ENCODE results near the gene TEP1. TPM values are rescaled to one million over a fixed set of nuclear protein-coding genes. Genes with fewer than 3 reads are reported as not detected.
"Not testable (repeated sequence)": the region's sequence is repeated elsewhere in the genome, so short reads cannot be mapped to it uniquely, and the experiment has no call there.

Gene TEP1
- total RNA-seq, 1 donor from 2014 or later: 22.8 TPM

DNA sequence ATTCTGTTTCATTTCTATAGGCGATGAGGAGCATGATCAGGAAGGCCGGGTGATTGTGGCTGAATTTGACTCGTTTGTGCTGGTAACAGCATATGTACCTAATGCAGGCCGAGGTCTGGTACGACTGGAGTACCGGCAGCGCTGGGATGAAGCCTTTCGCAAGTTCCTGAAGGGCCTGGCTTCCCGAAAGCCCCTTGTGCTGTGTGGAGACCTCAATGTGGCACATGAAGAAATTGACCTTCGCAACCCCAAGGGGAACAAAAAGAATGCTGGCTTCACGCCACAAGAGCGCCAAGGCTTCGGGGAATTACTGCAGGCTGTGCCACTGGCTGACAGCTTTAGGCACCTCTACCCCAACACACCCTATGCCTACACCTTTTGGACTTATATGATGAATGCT lies 43.7 kb upstream of the TEP1 start:
- H3K27ac Mint-ChIP-seq (ENCODE audit: unreplicated experiment): no peak overlapping the region
- H3K36me3 Mint-ChIP-seq (ENCODE audit: low read depth): peaks cover 17% of the 10 kb centered on the region
- H3K9me3 Mint-ChIP-seq (ENCODE audit: low read depth): no peaks in the 10 kb centered on the region
- TF ChIP-seq, protein P1, sequence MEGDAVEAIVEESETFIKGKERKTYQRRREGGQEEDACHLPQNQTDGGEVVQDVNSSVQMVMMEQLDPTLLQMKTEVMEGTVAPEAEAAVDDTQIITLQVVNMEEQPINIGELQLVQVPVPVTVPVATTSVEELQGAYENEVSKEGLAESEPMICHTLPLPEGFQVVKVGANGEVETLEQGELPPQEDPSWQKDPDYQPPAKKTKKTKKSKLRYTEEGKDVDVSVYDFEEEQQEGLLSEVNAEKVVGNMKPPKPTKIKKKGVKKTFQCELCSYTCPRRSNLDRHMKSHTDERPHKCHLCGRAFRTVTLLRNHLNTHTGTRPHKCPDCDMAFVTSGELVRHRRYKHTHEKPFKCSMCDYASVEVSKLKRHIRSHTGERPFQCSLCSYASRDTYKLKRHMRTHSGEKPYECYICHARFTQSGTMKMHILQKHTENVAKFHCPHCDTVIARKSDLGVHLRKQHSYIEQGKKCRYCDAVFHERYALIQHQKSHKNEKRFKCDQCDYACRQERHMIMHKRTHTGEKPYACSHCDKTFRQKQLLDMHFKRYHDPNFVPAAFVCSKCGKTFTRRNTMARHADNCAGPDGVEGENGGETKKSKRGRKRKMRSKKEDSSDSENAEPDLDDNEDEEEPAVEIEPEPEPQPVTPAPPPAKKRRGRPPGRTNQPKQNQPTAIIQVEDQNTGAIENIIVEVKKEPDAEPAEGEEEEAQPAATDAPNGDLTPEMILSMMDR (IDR thresholded peaks at IDR 0.05): no peak
- H3K4me1 Mint-ChIP-seq (ENCODE audit: low read depth): peaks cover 28% of the 10 kb centered on the region
- no peak for DNase-seq (ENCODE audit: low spot score)
- H3K27me3 Mint-ChIP-seq (ENCODE audit: low read depth): no peaks in the 10 kb centered on the region
- no peak overlapping the region for H3K4me3 Mint-ChIP-seq (ENCODE audit: unreplicated experiment)

DNA sequence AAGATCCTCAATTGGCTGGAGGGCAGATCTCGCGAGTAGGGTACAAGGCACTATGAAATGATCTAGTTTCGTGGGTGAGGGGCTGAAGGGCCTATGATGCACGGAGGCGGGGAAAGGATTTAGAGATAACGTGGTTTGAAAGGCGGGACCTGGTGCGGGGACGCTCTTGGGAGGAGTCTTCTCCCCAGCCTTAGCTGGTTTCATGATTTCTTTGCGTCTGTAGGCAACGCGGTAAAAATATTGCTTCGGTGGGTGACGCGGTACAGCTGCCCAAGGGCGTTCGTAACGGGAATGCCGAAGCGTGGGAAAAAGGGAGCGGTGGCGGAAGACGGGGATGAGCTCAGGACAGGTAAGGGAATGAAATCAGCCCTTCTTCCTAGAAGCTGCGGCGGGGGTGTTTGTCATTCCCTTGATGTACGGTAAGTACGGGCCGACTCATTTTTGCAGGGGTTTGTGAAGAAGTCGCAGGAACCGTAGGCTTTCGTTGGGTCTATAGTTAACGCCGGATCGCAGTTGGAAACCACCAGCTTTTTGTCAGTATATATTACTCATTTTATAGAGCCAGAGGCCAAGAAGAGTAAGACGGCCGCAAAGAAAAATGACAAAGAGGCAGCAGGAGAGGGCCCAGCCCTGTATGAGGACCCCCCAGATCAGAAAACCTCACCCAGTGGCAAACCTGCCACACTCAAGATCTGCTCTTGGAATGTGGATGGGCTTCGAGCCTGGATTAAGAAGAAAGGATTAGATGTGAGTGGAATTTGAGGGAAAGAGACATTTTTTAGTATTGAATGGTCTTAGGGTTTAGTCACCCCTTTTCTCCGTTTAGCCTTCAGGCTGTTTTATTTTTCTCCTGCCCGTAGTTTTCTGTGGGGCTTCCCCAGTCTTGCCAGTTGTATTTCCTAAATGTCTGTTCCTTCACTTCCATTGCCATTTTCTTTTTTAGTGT lies 42.3 kb upstream of the TEP1 start:
- Mint-ChIP-seq H3K36me3 (ENCODE audit: low read depth) (peaks cover 21% of the 10 kb centered on the region), H3K27ac (ENCODE audit: unreplicated experiment) (no peak overlapping the region), H3K9me3 (ENCODE audit: low read depth) (no peaks in the 10 kb centered on the region), H3K4me3 (ENCODE audit: unreplicated experiment) (no peak overlapping the region), H3K4me1 (ENCODE audit: low read depth) (peaks cover 23% of the 10 kb centered on the region), H3K27me3 (ENCODE audit: low read depth) (no peaks in the 10 kb centered on the region)
- TF ChIP-seq, protein P1 (IDR thresholded peaks at IDR 0.05): no peak
- DNase-seq (ENCODE audit: low spot score): no peak

DNA sequence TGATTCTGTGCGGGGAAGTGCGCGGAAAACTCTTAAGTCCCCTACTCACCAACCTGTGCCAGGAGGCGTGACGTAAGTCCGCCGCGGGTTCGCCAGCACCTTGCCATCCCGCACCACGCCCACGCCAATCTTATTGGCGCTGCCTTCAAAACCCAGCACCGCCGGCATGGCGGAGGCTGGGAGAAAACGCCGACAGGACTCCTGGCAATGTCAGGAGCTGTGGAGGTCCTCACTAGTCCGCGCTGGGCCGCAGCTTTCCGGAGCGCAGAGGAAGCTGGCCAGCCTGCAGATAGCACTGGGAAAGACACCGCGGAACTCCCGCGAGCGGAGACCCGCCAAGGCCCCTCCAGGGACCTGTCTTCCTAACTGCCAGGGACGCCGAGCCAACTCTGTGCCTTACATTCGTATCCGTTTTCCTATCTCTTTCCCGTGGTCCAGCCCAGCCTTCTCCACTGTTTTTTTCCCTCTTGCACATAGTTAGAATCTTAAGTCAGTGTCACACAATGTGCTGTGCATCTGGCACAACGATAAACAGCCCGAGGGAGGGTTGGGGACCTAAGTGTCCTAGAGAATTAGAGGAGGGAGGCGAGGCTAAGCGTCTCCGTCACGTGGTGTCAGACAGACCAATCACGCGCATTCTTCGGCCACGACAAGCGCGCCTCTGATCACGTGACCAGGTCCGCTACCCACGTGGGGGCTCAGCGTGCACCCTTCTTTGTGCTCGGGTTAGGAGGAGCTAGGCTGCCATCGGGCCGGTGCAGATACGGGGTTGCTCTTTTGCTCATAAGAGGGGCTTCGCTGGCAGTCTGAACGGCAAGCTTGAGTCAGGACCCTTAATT lies 41.4 kb upstream of the TEP1 start, which contains the start of the genes APEX1 and OSGEP:
APEX1 (plus strand) TSS at position 711 of the 839 bp plus-strand sequence. CDS start 420 bp downstream, outside the sequence.
OSGEP (minus strand) TSS at position 297 of the 839 bp plus-strand sequence; CDS start at position 168, 129 bp downstream.
- H3K27ac Mint-ChIP-seq (ENCODE audit: unreplicated experiment): no peak within 1 kb of the TSS
- no peaks in the 10 kb centered on the region for H3K27me3 Mint-ChIP-seq (ENCODE audit: low read depth)
- TF ChIP-seq, protein P1 (IDR thresholded peaks at IDR 0.05): peak; percentile 6
- no peak within 1 kb of the TSS for H3K4me3 Mint-ChIP-seq (ENCODE audit: unreplicated experiment)
- peaks cover 22% of the 10 kb centered on the region for H3K36me3 Mint-ChIP-seq (ENCODE audit: low read depth)
- no peaks in the 10 kb centered on the region for H3K9me3 Mint-ChIP-seq (ENCODE audit: low read depth)
- peaks cover 14% of the 10 kb centered on the region for H3K4me1 Mint-ChIP-seq (ENCODE audit: low read depth)
- peak; percentile 99 for DNase-seq (ENCODE audit: low spot score)

DNA sequence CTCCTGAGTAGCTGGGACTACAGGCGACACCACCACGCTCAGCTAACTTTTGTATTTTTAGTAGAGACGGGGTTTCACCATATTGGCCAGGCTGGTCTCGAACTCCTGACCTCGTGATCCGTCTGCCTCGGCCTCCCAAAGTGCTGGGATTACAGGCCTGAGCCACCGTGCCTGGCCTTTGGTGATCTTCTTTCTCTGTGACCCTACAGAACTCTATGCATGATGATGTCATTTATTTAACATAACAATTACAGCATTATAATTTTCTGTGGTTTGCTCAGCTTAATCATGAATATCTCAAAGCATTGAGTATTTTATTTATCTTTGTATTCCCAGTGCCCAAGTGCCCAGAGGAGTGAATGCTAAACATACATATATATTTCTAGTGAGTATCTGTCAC lies 39.5 kb upstream of the TEP1 start:
- H3K4me1 Mint-ChIP-seq (ENCODE audit: low read depth); DNase-seq (ENCODE audit: low spot score); H3K27me3 Mint-ChIP-seq (ENCODE audit: low read depth); H3K9me3 Mint-ChIP-seq (ENCODE audit: low read depth); H3K4me3 Mint-ChIP-seq (ENCODE audit: unreplicated experiment); H3K27ac Mint-ChIP-seq (ENCODE audit: unreplicated experiment): not testable (repeated sequence)
- H3K36me3 Mint-ChIP-seq (ENCODE audit: low read depth): peaks cover 33% of the 10 kb centered on the region

DNA sequence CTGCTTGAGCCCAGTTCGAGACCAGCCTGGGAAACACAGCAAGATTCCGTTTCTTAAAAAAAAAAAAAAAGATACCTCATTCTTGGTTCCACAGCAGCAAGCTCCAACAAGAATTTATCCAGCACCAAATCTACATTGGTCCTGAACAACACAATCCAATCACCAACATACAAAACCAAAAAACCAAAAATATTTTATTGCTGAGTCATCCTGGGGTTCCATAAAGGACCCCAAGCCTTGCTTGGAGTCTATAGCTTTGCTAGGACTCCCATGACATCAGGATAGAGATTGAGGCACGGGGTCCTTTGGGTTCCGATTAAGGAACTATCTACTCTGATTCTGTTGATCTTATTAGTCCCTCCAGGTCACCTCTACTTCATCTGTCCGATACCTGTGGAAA lies 33.6 kb upstream of the TEP1 start:
- Mint-ChIP-seq H3K9me3 (ENCODE audit: low read depth) (no peaks in the 10 kb centered on the region), H3K27me3 (ENCODE audit: low read depth) (no peaks in the 10 kb centered on the region), H3K4me3 (ENCODE audit: unreplicated experiment) (no peak overlapping the region), H3K36me3 (ENCODE audit: low read depth) (peaks cover 30% of the 10 kb centered on the region), H3K4me1 (ENCODE audit: low read depth) (no peaks in the 10 kb centered on the region), H3K27ac (ENCODE audit: unreplicated experiment) (no peak overlapping the region)
- DNase-seq (ENCODE audit: low spot score): no peak
- TF ChIP-seq, protein P1 (IDR thresholded peaks at IDR 0.05): no peak

DNA sequence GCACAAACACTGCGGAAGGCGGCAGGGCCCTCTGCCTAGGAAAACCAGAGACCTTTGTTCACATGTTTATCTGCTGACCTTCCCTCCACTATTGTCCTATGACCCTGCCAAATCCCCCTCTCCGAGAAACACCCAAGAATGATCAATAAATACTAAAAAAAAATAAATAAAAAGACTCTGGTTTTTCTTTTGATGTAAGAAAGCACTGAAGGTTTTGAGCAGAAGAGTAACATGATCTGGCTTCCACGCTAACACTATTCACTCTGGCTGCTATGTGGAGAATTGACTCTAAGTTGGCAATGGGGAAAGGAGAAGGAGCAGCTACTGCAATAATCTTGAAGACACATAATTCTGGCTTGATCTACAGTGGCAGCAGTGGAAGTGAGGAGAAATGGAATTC lies 30.3 kb upstream of the TEP1 start:
- not testable (repeated sequence) for H3K4me3 Mint-ChIP-seq (ENCODE audit: unreplicated experiment); H3K9me3 Mint-ChIP-seq (ENCODE audit: low read depth)
- H3K36me3 Mint-ChIP-seq (ENCODE audit: low read depth): peaks cover 15% of the 10 kb centered on the region

More for the DNA sequence above, 30.3 kb upstream of the TEP1 start:
- not testable (repeated sequence) for H3K4me1 Mint-ChIP-seq (ENCODE audit: low read depth); DNase-seq (ENCODE audit: low spot score); H3K27me3 Mint-ChIP-seq (ENCODE audit: low read depth); H3K27ac Mint-ChIP-seq (ENCODE audit: unreplicated experiment)

All from chondrocyte (in vitro differentiated cells).